Gastrocnemius medialis (tissue), 4 donors: ENCODE data around the gene PTMS.

Experiments
- POLR2A ChIP-seq, 2 donors: fragments of 450-650 bp; IDR thresholded peaks; one replicate each; pipeline ENCODE4 v1.6.1; 2017; ENCODE audit warnings: antibody characterized with exemption in 2 of 2, mild to moderate bottlenecking in 2 of 2, moderate library complexity in 2 of 2
- TF ChIP-seq, protein P1 (sequence below), 5 experiments: fragments of 450-650 bp in 3 of 5; fragments of 200-600 bp in 2 of 5; sonication (generic) in 2 of 5; IDR thresholded peaks in 4 of 5; conservative IDR thresholded peaks in 1 of 5; 1 replicate in 4 of 5; 2 replicates in 1 of 5; pipeline ENCODE4 v1.5.1; 2016 to 2019; ENCODE audit warnings: antibody characterized with exemption in 5 of 5, mild to moderate bottlenecking in 3 of 5, moderate library complexity in 3 of 5

DNA sequence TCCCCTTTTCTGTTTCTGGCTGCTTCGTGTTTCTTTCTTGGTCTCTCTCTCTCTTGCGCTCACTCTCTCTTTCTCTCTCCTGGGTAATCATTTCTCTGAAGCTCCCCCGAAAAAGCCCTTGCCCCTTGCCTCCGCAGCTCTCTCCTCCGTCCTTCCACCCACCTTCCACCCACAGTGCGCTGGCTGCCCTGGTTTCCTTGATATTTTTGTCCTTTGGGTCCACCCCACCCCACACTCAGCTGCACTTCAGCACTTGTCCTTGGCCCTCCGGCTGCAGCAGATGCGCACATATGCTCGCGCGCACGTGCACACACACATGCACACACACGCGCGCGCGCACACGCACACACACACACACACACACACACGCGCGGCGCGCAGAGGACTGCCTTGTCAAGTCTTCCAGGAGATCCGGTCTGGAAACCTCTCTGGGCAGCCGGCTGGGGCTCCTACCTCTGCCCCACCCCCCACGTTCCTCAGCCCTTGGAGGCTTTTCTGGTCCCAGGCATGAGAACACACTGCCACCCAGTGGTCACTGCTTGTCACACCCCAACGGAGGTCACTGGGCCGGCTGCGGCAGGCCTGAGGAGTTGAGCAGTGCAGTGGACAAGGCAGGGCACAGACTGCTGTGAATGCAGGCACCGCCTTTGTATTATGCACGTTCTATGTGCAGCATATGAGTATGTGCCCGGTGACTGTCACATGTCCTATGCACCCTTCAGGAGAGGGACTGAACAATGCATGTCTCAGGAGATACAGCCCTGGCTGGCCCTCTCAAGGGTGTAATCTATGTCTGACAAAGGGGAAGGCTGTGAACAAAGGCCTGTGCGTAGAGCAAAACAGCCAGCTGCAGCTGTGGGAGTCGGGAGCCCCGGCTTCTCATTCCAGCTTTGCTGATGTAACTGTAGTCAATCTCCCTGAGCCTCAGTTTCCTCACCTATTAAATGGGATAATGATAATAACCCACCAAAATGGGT lies 12.7 kb downstream of the PTMS start:
- TF ChIP-seq, protein P1, sequence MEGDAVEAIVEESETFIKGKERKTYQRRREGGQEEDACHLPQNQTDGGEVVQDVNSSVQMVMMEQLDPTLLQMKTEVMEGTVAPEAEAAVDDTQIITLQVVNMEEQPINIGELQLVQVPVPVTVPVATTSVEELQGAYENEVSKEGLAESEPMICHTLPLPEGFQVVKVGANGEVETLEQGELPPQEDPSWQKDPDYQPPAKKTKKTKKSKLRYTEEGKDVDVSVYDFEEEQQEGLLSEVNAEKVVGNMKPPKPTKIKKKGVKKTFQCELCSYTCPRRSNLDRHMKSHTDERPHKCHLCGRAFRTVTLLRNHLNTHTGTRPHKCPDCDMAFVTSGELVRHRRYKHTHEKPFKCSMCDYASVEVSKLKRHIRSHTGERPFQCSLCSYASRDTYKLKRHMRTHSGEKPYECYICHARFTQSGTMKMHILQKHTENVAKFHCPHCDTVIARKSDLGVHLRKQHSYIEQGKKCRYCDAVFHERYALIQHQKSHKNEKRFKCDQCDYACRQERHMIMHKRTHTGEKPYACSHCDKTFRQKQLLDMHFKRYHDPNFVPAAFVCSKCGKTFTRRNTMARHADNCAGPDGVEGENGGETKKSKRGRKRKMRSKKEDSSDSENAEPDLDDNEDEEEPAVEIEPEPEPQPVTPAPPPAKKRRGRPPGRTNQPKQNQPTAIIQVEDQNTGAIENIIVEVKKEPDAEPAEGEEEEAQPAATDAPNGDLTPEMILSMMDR (IDR thresholded peaks at IDR 0.05 in 4 of 5, conservative IDR thresholded peaks at IDR 0.05 in 1 of 5): peak; percentile 96 to 98 (median 97)
- no peak for TF ChIP-seq POLR2A (IDR thresholded peaks at IDR 0.05)
